Measurements from ENCODE around the gene GPR153. TPM values are rescaled to one million over a fixed set of nuclear protein-coding genes. Genes with fewer than 3 reads are reported as not detected.

The GPR153 gene
- total and polyA plus RNA-seq, 4 donors, result 0.37 to 5.9 (median 2.7) TPM

DNA sequence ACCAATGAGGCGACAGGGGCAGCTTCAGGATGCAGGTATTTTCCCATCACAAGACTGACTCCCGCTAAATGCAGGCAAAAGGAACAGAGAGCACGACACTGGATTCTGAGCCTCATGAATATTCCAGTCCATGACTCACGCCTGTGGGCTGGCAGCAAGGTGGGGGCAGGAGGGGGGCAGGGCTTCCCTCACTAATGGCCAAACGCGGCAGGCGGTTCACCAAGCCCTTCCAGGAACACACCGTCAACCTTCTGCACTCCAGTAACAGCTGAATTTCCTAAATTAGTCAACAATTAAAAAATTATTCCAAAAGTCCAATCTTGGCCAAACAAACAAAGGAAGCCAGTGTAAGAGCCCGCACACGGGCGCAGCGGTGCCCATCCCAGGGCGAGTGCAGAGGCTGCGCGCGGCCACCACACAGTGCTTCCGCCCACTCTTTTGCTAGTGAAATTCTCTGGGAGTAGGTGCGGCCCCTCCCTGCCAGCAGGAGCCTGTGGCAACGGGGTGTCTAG is 12.5 kb upstream of the GPR153 start:
- no peaks in the 10 kb centered on the region for H3K36me3 ChIP-seq (ENCODE audit: control insufficient read depth in 4 of 4, insufficient read depth in 3 of 4, low read depth in 1 of 4, low read length in 3 of 4)
- DNase-seq (ENCODE audit: low spot score), result no peak
- WGBS, result 90% methylated on average over 19 of the region's 19 CpGs

More for the DNA sequence above, 12.5 kb upstream of the GPR153 start:
- no peaks in the 10 kb centered on the region for H3K27me3 ChIP-seq (ENCODE audit: control insufficient read depth in 4 of 4, insufficient read depth in 4 of 4, low read length in 3 of 4)
- no peak overlapping the region for H3K9ac ChIP-seq (ENCODE audit: low read depth in 1 of 2, low read length in 2 of 2)
- no peak overlapping the region for H3K4me3 ChIP-seq (ENCODE audit: low read depth in 1 of 3, low read length in 3 of 3)
- TF ChIP-seq, protein P1, sequence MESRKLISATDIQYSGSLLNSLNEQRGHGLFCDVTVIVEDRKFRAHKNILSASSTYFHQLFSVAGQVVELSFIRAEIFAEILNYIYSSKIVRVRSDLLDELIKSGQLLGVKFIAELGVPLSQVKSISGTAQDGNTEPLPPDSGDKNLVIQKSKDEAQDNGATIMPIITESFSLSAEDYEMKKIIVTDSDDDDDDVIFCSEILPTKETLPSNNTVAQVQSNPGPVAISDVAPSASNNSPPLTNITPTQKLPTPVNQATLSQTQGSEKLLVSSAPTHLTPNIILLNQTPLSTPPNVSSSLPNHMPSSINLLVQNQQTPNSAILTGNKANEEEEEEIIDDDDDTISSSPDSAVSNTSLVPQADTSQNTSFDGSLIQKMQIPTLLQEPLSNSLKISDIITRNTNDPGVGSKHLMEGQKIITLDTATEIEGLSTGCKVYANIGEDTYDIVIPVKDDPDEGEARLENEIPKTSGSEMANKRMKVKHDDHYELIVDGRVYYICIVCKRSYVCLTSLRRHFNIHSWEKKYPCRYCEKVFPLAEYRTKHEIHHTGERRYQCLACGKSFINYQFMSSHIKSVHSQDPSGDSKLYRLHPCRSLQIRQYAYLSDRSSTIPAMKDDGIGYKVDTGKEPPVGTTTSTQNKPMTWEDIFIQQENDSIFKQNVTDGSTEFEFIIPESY (IDR thresholded peaks at IDR 0.05), result no peak
- TF ChIP-seq SP1 (IDR thresholded peaks at IDR 0.05) (no peak), EGR1 (IDR thresholded peaks at IDR 0.05; ENCODE audit: low read depth in 2 of 2) (no peak), GABPA (IDR thresholded peaks at IDR 0.05 in 1 of 2, conservative IDR thresholded peaks at IDR 0.05 in 1 of 2) (no peak), HNF4G (IDR thresholded peaks at IDR 0.05) (no peak), NR2F2 (IDR thresholded peaks at IDR 0.05) (no peak), RAD21 (IDR thresholded peaks at IDR 0.05) (no peak), JUND (IDR thresholded peaks at IDR 0.05) (no peak), TAF1 (conservative IDR thresholded peaks at IDR 0.05) (no peak), HNF4A (conservative IDR thresholded peaks at IDR 0.05) (no peak), RXRA (IDR thresholded peaks at IDR 0.05) (no peak), FOXA1 (IDR thresholded peaks at IDR 0.05) (no peak), YY1 (IDR thresholded peaks at IDR 0.05) (no peak), FOXA2 (IDR thresholded peaks at IDR 0.05) (no peak)
- TF ChIP-seq, protein P2, sequence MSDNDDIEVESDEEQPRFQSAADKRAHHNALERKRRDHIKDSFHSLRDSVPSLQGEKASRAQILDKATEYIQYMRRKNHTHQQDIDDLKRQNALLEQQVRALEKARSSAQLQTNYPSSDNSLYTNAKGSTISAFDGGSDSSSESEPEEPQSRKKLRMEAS (IDR thresholded peaks at IDR 0.05), result no peak
- TF ChIP-seq, protein P3, sequence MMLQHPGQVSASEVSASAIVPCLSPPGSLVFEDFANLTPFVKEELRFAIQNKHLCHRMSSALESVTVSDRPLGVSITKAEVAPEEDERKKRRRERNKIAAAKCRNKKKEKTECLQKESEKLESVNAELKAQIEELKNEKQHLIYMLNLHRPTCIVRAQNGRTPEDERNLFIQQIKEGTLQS (IDR thresholded peaks at IDR 0.05), result no peak
- TF ChIP-seq, protein P4, sequence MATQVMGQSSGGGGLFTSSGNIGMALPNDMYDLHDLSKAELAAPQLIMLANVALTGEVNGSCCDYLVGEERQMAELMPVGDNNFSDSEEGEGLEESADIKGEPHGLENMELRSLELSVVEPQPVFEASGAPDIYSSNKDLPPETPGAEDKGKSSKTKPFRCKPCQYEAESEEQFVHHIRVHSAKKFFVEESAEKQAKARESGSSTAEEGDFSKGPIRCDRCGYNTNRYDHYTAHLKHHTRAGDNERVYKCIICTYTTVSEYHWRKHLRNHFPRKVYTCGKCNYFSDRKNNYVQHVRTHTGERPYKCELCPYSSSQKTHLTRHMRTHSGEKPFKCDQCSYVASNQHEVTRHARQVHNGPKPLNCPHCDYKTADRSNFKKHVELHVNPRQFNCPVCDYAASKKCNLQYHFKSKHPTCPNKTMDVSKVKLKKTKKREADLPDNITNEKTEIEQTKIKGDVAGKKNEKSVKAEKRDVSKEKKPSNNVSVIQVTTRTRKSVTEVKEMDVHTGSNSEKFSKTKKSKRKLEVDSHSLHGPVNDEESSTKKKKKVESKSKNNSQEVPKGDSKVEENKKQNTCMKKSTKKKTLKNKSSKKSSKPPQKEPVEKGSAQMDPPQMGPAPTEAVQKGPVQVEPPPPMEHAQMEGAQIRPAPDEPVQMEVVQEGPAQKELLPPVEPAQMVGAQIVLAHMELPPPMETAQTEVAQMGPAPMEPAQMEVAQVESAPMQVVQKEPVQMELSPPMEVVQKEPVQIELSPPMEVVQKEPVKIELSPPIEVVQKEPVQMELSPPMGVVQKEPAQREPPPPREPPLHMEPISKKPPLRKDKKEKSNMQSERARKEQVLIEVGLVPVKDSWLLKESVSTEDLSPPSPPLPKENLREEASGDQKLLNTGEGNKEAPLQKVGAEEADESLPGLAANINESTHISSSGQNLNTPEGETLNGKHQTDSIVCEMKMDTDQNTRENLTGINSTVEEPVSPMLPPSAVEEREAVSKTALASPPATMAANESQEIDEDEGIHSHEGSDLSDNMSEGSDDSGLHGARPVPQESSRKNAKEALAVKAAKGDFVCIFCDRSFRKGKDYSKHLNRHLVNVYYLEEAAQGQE (IDR thresholded peaks at IDR 0.05), result no peak
- TF ChIP-seq, protein P5, sequence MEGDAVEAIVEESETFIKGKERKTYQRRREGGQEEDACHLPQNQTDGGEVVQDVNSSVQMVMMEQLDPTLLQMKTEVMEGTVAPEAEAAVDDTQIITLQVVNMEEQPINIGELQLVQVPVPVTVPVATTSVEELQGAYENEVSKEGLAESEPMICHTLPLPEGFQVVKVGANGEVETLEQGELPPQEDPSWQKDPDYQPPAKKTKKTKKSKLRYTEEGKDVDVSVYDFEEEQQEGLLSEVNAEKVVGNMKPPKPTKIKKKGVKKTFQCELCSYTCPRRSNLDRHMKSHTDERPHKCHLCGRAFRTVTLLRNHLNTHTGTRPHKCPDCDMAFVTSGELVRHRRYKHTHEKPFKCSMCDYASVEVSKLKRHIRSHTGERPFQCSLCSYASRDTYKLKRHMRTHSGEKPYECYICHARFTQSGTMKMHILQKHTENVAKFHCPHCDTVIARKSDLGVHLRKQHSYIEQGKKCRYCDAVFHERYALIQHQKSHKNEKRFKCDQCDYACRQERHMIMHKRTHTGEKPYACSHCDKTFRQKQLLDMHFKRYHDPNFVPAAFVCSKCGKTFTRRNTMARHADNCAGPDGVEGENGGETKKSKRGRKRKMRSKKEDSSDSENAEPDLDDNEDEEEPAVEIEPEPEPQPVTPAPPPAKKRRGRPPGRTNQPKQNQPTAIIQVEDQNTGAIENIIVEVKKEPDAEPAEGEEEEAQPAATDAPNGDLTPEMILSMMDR (IDR thresholded peaks at IDR 0.05; ENCODE audit: low read depth, low read length, missing input control), result no peak
- no peak overlapping the region for H3K27ac ChIP-seq (ENCODE audit: low read depth in 1 of 2, low read length in 2 of 2)
- H3K4me1 ChIP-seq (ENCODE audit: control insufficient read depth in 4 of 4, insufficient read depth in 4 of 4, low read length in 3 of 4), result no peaks in the 10 kb centered on the region
- no peaks in the 10 kb centered on the region for H3K9me3 ChIP-seq (ENCODE audit: control insufficient read depth in 4 of 4, low read length in 3 of 4)

Measured in liver (tissue), 9 donors.